PFSK-1 (cell line): ENCODE results near the gene IL2RA.

ENCODE experiments used
- REST ChIP-seq, 2 experiments: IDR thresholded peaks; 2 replicates each; pipeline versions ENCODE4 v1.6.1 to v1.8.0; 2011 to 2012; ENCODE audit warnings: low read depth in 2 of 2, low read length in 2 of 2, control low read depth in 1 of 2, inconsistent platforms in 1 of 2, mild to moderate bottlenecking in 1 of 2, moderate library complexity in 1 of 2; ENCODE audit not compliant: insufficient read depth in 1 of 2
- TAF1 ChIP-seq: IDR thresholded peaks from 2 replicates; pipeline ENCODE4 v1.6.1; 2012; ENCODE audit warnings: low read length, control low read depth, borderline replicate concordance; ENCODE audit not compliant: insufficient read depth

- TF ChIP-seq TAF1 = no peak
- no peak for TF ChIP-seq REST (IDR thresholded peaks at IDR 0.05; ENCODE audit: insufficient read depth in 1 of 2, low read depth in 2 of 2, low read length in 2 of 2)
These were observed 92.1 kb downstream of the IL2RA start for GRCh38 chr10:5970066-5970465.
